Measurements from ENCODE around the gene ZNF761. TPM values are rescaled to one million over a fixed set of nuclear protein-coding genes. Genes with fewer than 3 reads are reported as not detected.
"Not testable (repeated sequence)": the region's sequence is repeated elsewhere in the genome, so short reads cannot be mapped to it uniquely, and the experiment has no call there.

The ZNF761 gene
- total RNA-seq, 1 experiment from 2014 or later: 32.7 TPM

DNA sequence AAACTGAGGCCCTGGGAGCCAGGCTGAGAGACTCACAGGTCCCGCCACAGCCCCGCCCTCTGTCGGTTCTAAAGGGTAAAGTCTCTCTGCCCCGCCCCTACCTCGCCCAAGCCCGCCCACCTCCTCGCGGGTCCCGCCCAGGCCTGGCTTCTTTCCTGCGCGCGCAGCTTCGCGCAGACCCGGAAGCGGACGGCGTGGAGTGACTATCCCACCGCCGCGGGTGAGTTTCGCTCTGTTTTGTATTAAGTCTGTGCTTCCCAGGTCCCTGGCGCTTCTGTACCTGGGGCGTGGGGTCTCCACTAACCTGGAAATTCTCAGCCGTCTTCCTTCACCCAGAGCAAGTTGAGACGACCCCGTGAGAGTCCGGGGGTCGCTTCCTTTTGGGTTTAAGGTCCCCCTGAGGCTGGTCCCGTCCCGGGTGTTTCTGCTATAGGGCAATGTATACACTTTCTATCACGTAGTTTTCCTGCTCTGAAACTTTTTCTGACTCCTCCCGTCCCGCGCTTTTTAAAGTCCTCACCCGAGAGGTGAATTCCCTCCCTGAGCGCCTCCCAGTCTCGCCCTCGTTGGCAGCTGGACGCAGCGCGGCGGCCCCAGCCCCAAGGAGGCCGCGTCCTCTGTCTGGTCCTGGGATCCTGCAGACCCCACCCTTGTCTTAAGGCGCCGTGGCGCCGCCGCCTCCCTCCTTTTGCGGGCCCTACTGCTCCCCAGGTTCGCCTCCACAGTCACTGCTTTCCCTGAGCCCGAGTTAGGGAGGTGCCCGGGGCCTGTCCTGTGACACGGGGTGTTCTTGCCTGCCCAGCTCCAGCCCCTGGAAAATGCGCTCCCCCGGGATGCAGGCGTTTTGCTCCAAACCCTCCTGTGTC lies 36.6 kb upstream of the ZNF761 start, which contains the start of gene ZNF765:
Gene ZNF765, plus strand, starts transcription at position 176 of the 866 bp plus-strand sequence. CDS start 2,867 bp downstream, outside the sequence.
- Histone ChIP-seq H2BK15ac (ENCODE audit: low read depth, low read length) (no peak within 1 kb of the TSS), H3K56ac (ENCODE audit: insufficient read length, low read depth, low read length) (no peak within 1 kb of the TSS), H4K5ac (ENCODE audit: insufficient read length, low read depth, low read length) (no peak within 1 kb of the TSS), H3K23me2 (ENCODE audit: insufficient read length, low read depth, low read length, poor library complexity, severe bottlenecking) (peaks cover 12% of the 10 kb centered on the region), H2BK12ac (ENCODE audit: insufficient read length, low read depth, low read length) (no peak within 1 kb of the TSS), H3K27ac (ENCODE audit: insufficient read length, low read depth, low read length) (no peak within 1 kb of the TSS), H3K23ac (ENCODE audit: insufficient read length, low read depth, low read length) (no peak within 1 kb of the TSS), H4K20me1 (ENCODE audit: control insufficient read depth, insufficient read depth, insufficient read length) (no peaks in the 10 kb centered on the region), H3T11ph (ENCODE audit: low read length) (no peak within 1 kb of the TSS), H2BK20ac (ENCODE audit: low read depth, low read length, poor library complexity, severe bottlenecking) (no peak within 1 kb of the TSS), H3K4ac (ENCODE audit: low read depth, low read length) (no peak within 1 kb of the TSS), H3K4me1 (ENCODE audit: insufficient read depth, low read length) (no peaks in the 10 kb centered on the region; the same call in 1 of the 2 replicates), H2AK5ac (ENCODE audit: insufficient read length, low read length) (no peak within 1 kb of the TSS), H3K79me1 (ENCODE audit: insufficient read depth, low read depth, low read length, poor library complexity, severe bottlenecking) (no peaks in the 10 kb centered on the region), H3K18ac (ENCODE audit: insufficient read length, low read depth, low read length) (no peak within 1 kb of the TSS), H3K9ac (ENCODE audit: extremely low read depth, insufficient read length, low read length) (peak within 1 kb of the TSS; percentile 18), H4K91ac (ENCODE audit: insufficient read length, low read depth, low read length) (no peak within 1 kb of the TSS), H3K14ac (ENCODE audit: insufficient read depth, low read length) (no peak within 1 kb of the TSS), H4K8ac (replicated peaks; ENCODE audit: insufficient read length, low read depth, low read length) (no peak within 1 kb of the TSS), H3K9me3 (ENCODE audit: control insufficient read depth, low read depth, low read length) (no peaks in the 10 kb centered on the region), H2BK120ac (ENCODE audit: low read depth, low read length, poor library complexity, severe bottlenecking) (no peak within 1 kb of the TSS), H2BK5ac (ENCODE audit: insufficient read length, low read length) (no peak within 1 kb of the TSS), H3K4me2 (ENCODE audit: insufficient read depth, insufficient read length, low read length) (peak within 1 kb of the TSS; percentile 53), H2AFZ (ENCODE audit: low read length) (peak within 1 kb of the TSS; percentile 41), H3K27me3 (ENCODE audit: insufficient read depth, low read length) (no peaks in the 10 kb centered on the region), H3K79me2 (ENCODE audit: insufficient read depth, low read length) (no peaks in the 10 kb centered on the region)
- H3K27me3 Mint-ChIP-seq (ENCODE audit: low read depth): no peaks in the 10 kb centered on the region; the same call in 1 of the 2 replicates
- H3K27ac Mint-ChIP-seq: peak within 1 kb of the TSS; percentile 80 to 93 (median 87); a peak in 5 of 7 replicates
- H3K9me3 Mint-ChIP-seq: peaks cover 3 to 5% of the 10 kb centered on the region in 2 experiments; a peak in 2 of 5 replicates
- DNase-seq: peak; percentile 94
- H3K36me3 Mint-ChIP-seq (ENCODE audit: insufficient read depth in 1 of 3, low read depth in 3 of 3): peaks cover 15 to 27% (median 21%) of the 10 kb centered on the region in 3 experiments
- no CpG with 5 or more reads among the region's 58 CpGs for WGBS (ENCODE audit: extremely low coverage, insufficient read length, low lambda C conversion rate)
- peaks cover 28 to 29% of the 10 kb centered on the region in 2 experiments for H3K4me1 Mint-ChIP-seq
- TF ChIP-seq, protein P1, sequence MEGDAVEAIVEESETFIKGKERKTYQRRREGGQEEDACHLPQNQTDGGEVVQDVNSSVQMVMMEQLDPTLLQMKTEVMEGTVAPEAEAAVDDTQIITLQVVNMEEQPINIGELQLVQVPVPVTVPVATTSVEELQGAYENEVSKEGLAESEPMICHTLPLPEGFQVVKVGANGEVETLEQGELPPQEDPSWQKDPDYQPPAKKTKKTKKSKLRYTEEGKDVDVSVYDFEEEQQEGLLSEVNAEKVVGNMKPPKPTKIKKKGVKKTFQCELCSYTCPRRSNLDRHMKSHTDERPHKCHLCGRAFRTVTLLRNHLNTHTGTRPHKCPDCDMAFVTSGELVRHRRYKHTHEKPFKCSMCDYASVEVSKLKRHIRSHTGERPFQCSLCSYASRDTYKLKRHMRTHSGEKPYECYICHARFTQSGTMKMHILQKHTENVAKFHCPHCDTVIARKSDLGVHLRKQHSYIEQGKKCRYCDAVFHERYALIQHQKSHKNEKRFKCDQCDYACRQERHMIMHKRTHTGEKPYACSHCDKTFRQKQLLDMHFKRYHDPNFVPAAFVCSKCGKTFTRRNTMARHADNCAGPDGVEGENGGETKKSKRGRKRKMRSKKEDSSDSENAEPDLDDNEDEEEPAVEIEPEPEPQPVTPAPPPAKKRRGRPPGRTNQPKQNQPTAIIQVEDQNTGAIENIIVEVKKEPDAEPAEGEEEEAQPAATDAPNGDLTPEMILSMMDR (conservative IDR thresholded peaks at IDR 0.05): peak; percentile 58
- peak within 1 kb of the TSS; percentile 97 to 99 for H3K4me3 Mint-ChIP-seq

DNA sequence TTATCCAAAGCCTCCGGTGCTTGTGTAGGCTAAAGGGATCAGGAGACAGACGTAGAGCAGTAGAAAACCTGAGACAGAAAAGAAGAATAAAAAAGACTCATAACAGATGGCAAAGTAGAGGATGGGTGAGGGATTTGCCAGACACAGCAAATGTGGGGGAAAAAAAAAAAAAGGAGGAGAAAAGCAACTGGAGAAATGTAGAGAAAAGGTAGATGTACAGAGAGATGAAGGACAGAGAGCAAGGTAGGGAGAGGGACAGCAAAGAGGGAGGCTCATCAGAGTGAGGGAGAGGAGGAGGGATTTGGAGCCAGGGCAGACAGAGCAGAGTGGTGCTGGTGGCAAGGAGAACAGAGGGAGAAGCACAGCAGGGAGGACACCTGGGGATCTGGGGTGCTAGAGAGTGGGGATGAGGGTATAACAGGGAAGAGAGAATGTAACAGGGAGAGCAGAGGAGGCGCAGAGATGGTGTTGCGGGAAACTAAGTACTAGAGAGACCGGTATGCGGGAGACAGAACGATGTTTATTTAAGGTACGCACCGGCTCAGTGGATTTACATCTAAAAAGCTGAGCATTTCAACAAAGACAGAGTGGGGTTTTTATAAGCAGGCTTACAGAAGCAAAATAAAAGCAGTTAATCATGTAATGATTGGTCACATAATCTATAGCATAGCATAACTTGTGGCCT lies 35.8 kb upstream of the ZNF761 start:
- not testable (repeated sequence) for H3K9me3 Mint-ChIP-seq; H2BK5ac ChIP-seq (ENCODE audit: insufficient read length, low read length); H3K23ac ChIP-seq (ENCODE audit: insufficient read length, low read depth, low read length); H3K79me2 ChIP-seq (ENCODE audit: insufficient read depth, low read length); H2AFZ ChIP-seq (ENCODE audit: low read length); H3K4ac ChIP-seq (ENCODE audit: low read depth, low read length); H2BK15ac ChIP-seq (ENCODE audit: low read depth, low read length); H3K14ac ChIP-seq (ENCODE audit: insufficient read depth, low read length); H3K18ac ChIP-seq (ENCODE audit: insufficient read length, low read depth, low read length); H3K9ac ChIP-seq (ENCODE audit: extremely low read depth, insufficient read length, low read length); H3K79me1 ChIP-seq (ENCODE audit: insufficient read depth, low read depth, low read length, poor library complexity, severe bottlenecking); H2BK120ac ChIP-seq (ENCODE audit: low read depth, low read length, poor library complexity, severe bottlenecking); H3T11ph ChIP-seq (ENCODE audit: low read length); H3K27me3 ChIP-seq (ENCODE audit: insufficient read depth, low read length); H3K4me1 ChIP-seq (ENCODE audit: insufficient read depth, low read length); H3K9me3 ChIP-seq (ENCODE audit: control insufficient read depth, low read depth, low read length); H3K27ac ChIP-seq (ENCODE audit: insufficient read length, low read depth, low read length); H2BK12ac ChIP-seq (ENCODE audit: insufficient read length, low read depth, low read length); H2BK20ac ChIP-seq (ENCODE audit: low read depth, low read length, poor library complexity, severe bottlenecking); H4K8ac ChIP-seq (replicated peaks; ENCODE audit: insufficient read length, low read depth, low read length); H4K20me1 ChIP-seq (ENCODE audit: control insufficient read depth, insufficient read depth, insufficient read length); H3K27me3 Mint-ChIP-seq (ENCODE audit: low read depth); H4K5ac ChIP-seq (ENCODE audit: insufficient read length, low read depth, low read length); H2AK5ac ChIP-seq (ENCODE audit: insufficient read length, low read length); H4K91ac ChIP-seq (ENCODE audit: insufficient read length, low read depth, low read length); H3K56ac ChIP-seq (ENCODE audit: insufficient read length, low read depth, low read length); DNase-seq
- H3K36me3 Mint-ChIP-seq (ENCODE audit: insufficient read depth in 1 of 3, low read depth in 3 of 3): peaks cover 18 to 26% (median 25%) of the 10 kb centered on the region in 3 experiments
- peaks cover 12% of the 10 kb centered on the region for H3K23me2 ChIP-seq (ENCODE audit: insufficient read length, low read depth, low read length, poor library complexity, severe bottlenecking)
- H3K27ac Mint-ChIP-seq: peak overlapping the region in 1 of 3 experiments; percentile 86; a peak in 4 of 7 replicates
- H3K4me1 Mint-ChIP-seq: peaks cover 28 to 29% of the 10 kb centered on the region in 2 experiments
- H3K4me2 ChIP-seq (ENCODE audit: insufficient read depth, insufficient read length, low read length): peak overlapping the region; percentile 53
- H3K4me3 Mint-ChIP-seq: peak overlapping the region; percentile 97 to 99
- WGBS (ENCODE audit: extremely low coverage, insufficient read length, low lambda C conversion rate): no CpG with 5 or more reads among the region's 9 CpGs

All from H9 (cell line).